HepG2 (cell line): ENCODE data around the gene CENPE. TPM values are rescaled to one million over a fixed set of nuclear protein-coding genes. Genes with fewer than 3 reads are reported as not detected.

Source experiments
- ATAC-seq: fragments of 200-7000 bp; cut with Tn5 transposase; 3 replicates; pipeline ENCODE4 v1.9.1; 2020; ENCODE audit warnings: mild to moderate bottlenecking, moderate library complexity
- BruUV-seq: library from RNA; stranded (reverse); fragments of 400-500 nt; replicated peaks from 2 replicates; lab custom pipeline; 2021; lab: Mats Ljungman, UMichigan
- CTCF ChIA-PET: fragments of 300-600 bp; formaldehyde crosslinking; extraction: SDS; loops from one replicate; lab custom pipeline; 2021; ENCODE audit warnings: low total read pairs, inconsistent platforms, low intra/inter-chr PET ratio; lab: Yijun Ruan, JAX
- POLR2A ChIA-PET: fragments of 350-600 bp; sonication (Branson Sonifier 250); formaldehyde crosslinking; loops from one replicate; lab custom pipeline; 2020; ENCODE audit warnings: antibody characterized with exemption, inconsistent platforms; lab: Yijun Ruan, JAX
- DNase-seq: peaks from one replicate; pipeline ENCODE4 v3.0.0-alpha.2; 2015; ENCODE audit warnings: low spot score
- FAIRE-seq: peaks from 3 replicates; lab custom pipeline; 2011; peaks lifted over from hg19 to GRCh38; lab: Jason Lieb, UNC
- H2AFZ ChIP-seq: one replicate; pipeline ENCODE4 v1.6.1; 2011; ENCODE audit warnings: low read length, inconsistent platforms
- H3K27ac ChIP-seq: fragments of 300-600 bp; 3 replicates; pipeline ENCODE4 v1.8.0; 2011; ENCODE audit warnings: mixed run types, mild to moderate bottlenecking, mixed read lengths, low read length, inconsistent platforms; ENCODE audit not compliant: insufficient read depth; ENCODE audit errors: extremely low read length
- H3K27me3 ChIP-seq, 2 experiments: fragments of 200-600 bp in 1 of 2; 2 replicates in 1 of 2; 3 replicates in 1 of 2; pipeline versions ENCODE4 v1.6.0 to v1.8.0; 2011; ENCODE audit warnings: low read length in 2 of 2, mild to moderate bottlenecking in 2 of 2, moderate library complexity in 2 of 2, inconsistent platforms in 1 of 2; ENCODE audit not compliant: insufficient read depth in 2 of 2, control insufficient read depth in 1 of 2
- H3K36me3 ChIP-seq, 2 experiments: fragments of 200-600 bp in 1 of 2; replicated peaks in 1 of 2; 2 replicates in 1 of 2; 3 replicates in 1 of 2; pipeline versions ENCODE4 v1.5.1 to v1.8.0; 2011; ENCODE audit warnings: low read length in 2 of 2, inconsistent platforms in 1 of 2; ENCODE audit not compliant: insufficient read depth in 2 of 2, control insufficient read depth in 1 of 2
- H3K4me1 ChIP-seq: 2 replicates; pipeline ENCODE4 v1.5.1; 2012; ENCODE audit warnings: low read length, inconsistent platforms; ENCODE audit not compliant: insufficient read depth
- H3K4me2 ChIP-seq: 2 replicates; pipeline ENCODE4 v1.6.0; 2011; ENCODE audit warnings: low read depth, low read length, inconsistent platforms
- H3K4me3 ChIP-seq, 3 experiments: fragments of 200-600 bp in 1 of 3; sonication (generic), shearing (Covaris generic) in 1 of 3; replicated peaks in 1 of 3; 2 replicates each; pipeline ENCODE4 v1.5.1; 2011 to 2016; ENCODE audit warnings: low read length in 3 of 3, inconsistent platforms in 2 of 3, low read depth in 2 of 3, mild to moderate bottlenecking in 2 of 3, control low read depth in 1 of 3, mixed read lengths in 1 of 3; ENCODE audit not compliant: insufficient read depth in 1 of 3
- H3K79me2 ChIP-seq: one replicate; pipeline ENCODE4 v1.6.1; 2011; ENCODE audit warnings: low read length, inconsistent platforms; ENCODE audit not compliant: insufficient read depth
- H3K9ac ChIP-seq: 2 replicates; pipeline ENCODE4 v1.6.0; 2011; ENCODE audit warnings: mild to moderate bottlenecking, low read depth, low read length, inconsistent platforms; ENCODE audit not compliant: insufficient read depth
- H3K9me3 ChIP-seq: 2 replicates; pipeline ENCODE4 v1.5.1; 2012; ENCODE audit warnings: mild to moderate bottlenecking, low read length
- H4K20me1 ChIP-seq: 2 replicates; pipeline ENCODE4 v1.6.0; 2011; ENCODE audit warnings: inconsistent platforms, mild to moderate bottlenecking, low read length, moderate library complexity; ENCODE audit not compliant: insufficient read depth
- AGO1 ChIP-seq: fragments of 200-400 bp; formaldehyde crosslinking; IDR thresholded peaks from 2 replicates; pipeline ENCODE4 v1.6.1; 2017; ENCODE audit warnings: mild to moderate bottlenecking, low read depth, low read length, moderate library complexity; ENCODE audit not compliant: poor library complexity, severe bottlenecking
- CC2D1A ChIP-seq: sonication (generic); formaldehyde crosslinking; IDR thresholded peaks from 2 replicates; pipeline ENCODE4 v1.8.1; 2023; ENCODE audit warnings: mild to moderate bottlenecking, missing genetic modification reagents
- DNMT1 ChIP-seq: sonication (generic); formaldehyde crosslinking; IDR thresholded peaks from 2 replicates; pipeline ENCODE4 v1.5.1; 2020; ENCODE audit warnings: mild to moderate bottlenecking, missing genetic modification reagents
- HNRNPK ChIP-seq: fragments of 200-400 bp; formaldehyde crosslinking; IDR thresholded peaks from 2 replicates; pipeline ENCODE4 v1.6.1; 2018; ENCODE audit warnings: low read length, low read depth, moderate library complexity, mild to moderate bottlenecking; ENCODE audit not compliant: poor library complexity, severe bottlenecking
- IKZF4 ChIP-seq: sonication (generic); formaldehyde crosslinking; IDR thresholded peaks from 2 replicates; pipeline ENCODE4 v1.5.1; 2020; ENCODE audit warnings: borderline replicate concordance, mild to moderate bottlenecking, low read depth, missing genetic modification reagents; ENCODE audit errors: not compliant biosample characterization
- NFAT5 ChIP-seq: sonication (generic); formaldehyde crosslinking; IDR thresholded peaks from 2 replicates; pipeline ENCODE4 v1.4.0; 2020; ENCODE audit warnings: missing genetic modification reagents
- PHF5A ChIP-seq: IDR thresholded peaks from one replicate; pipeline ENCODE4 v1.6.1; 2018; ENCODE audit warnings: low read depth, missing genetic modification reagents; ENCODE audit not compliant: unreplicated experiment
- RFXAP ChIP-seq: sonication (generic); formaldehyde crosslinking; IDR thresholded peaks from 2 replicates; pipeline ENCODE4 v1.4.0; 2020; ENCODE audit warnings: missing genetic modification reagents, borderline replicate concordance
- SATB2 ChIP-seq: sonication (generic); formaldehyde crosslinking; IDR thresholded peaks from 2 replicates; pipeline ENCODE4 v1.5.0; 2020; ENCODE audit warnings: missing genetic modification reagents
- STAG1 ChIP-seq: sonication (generic); formaldehyde crosslinking; IDR thresholded peaks from 2 replicates; pipeline ENCODE4 v1.4.0; 2020; ENCODE audit warnings: missing genetic modification reagents
- TBL1XR1 ChIP-seq: fragments of 150-350 bp; IDR thresholded peaks from 2 replicates; pipeline ENCODE4 v1.6.1; 2014; ENCODE audit warnings: borderline replicate concordance, low read length; ENCODE audit not compliant: partially characterized antibody
- TEF ChIP-seq: sonication (generic); formaldehyde crosslinking; IDR thresholded peaks from 2 replicates; pipeline ENCODE4 v1.5.0; 2020; ENCODE audit warnings: missing genetic modification reagents
- ZBTB39 ChIP-seq: sonication (generic); formaldehyde crosslinking; IDR thresholded peaks from 2 replicates; pipeline ENCODE4 v1.5.0; 2020; ENCODE audit warnings: missing genetic modification reagents
- ZNF207 ChIP-seq: fragments of 450-650 bp; IDR thresholded peaks from 2 replicates; pipeline ENCODE4 v1.6.1; 2016; ENCODE audit warnings: antibody characterized with exemption, borderline replicate concordance
- ZNF598 ChIP-seq: sonication (generic); formaldehyde crosslinking; IDR thresholded peaks from 2 replicates; pipeline ENCODE4 v1.5.1; 2020; ENCODE audit warnings: mild to moderate bottlenecking, missing genetic modification reagents, borderline replicate concordance
- ZNF629 ChIP-seq: sonication (generic); formaldehyde crosslinking; conservative IDR thresholded peaks from 2 replicates; pipeline ENCODE4 v1.5.0; 2020; ENCODE audit warnings: missing genetic modification reagents
- ZNF737 ChIP-seq: sonication (generic); formaldehyde crosslinking; IDR thresholded peaks from 2 replicates; pipeline ENCODE4 v1.5.0; 2020; ENCODE audit warnings: missing genetic modification reagents, mild to moderate bottlenecking, borderline replicate concordance
- WGBS: methylation state at CpG from one replicate; pipeline ENCODE4 v1.1.6; 2017; ENCODE audit warnings: low lambda C conversion rate; 5-methylcytosine and 5-hydroxymethylcytosine counted together
- in situ Hi-C: cut with HindIII; loops from 2 replicates; pipeline ENCODE4 v1.10.0; 2017; ENCODE audit warnings: low pct_unique_long_range_greater_than_20kb; ENCODE audit not compliant: extremely low pct_ligation_motif_present
- intact Hi-C: fragments of 100-400 bp; cut with micrococcal nuclease; formaldehyde crosslinking; loops from one replicate; pipeline ENCODE4 v1.10.0; 2022; ENCODE audit not compliant: unreplicated experiment
- polyA plus RNA-seq, 8 experiments: library from polyadenylated mRNA; depleted of rRNA in 3 of 8; stranded (reverse) in 7 of 8; unstranded in 1 of 8; fragments of >200 nt; fragmentation: Illumina TruSeq in 4 of 8; extraction: Trizol in 4 of 8; gene quantifications; 2 replicates each; pipeline versions ENCODE4 v1.2.1 to v1.2.3, GENCODE V29; 2011 to 2016; ENCODE audit warnings: low read depth in 4 of 8, missing spikeins in 1 of 8, mixed read lengths in 1 of 8; ENCODE audit not compliant: insufficient read depth in 1 of 8
- total RNA-seq, 5 experiments: library from RNA; depleted of rRNA; stranded (reverse); fragments of >200 nt; fragmentation: Illumina TruSeq; extraction: Trizol; gene quantifications; 2 replicates each; pipeline ENCODE4 v1.2.3, GENCODE V29; 2016; ENCODE audit warnings: low read depth in 1 of 5

CENPE gene
- total and polyA plus RNA-seq, 2 of the 13 experiments (the other 11 are each of a cell fraction or from before 2014, with no cell fraction given), result 2.1 to 19.8 TPM

GRCh38 chr4:103118166-103118565 lies 80.0 kb downstream of the CENPE start:
- Histone ChIP-seq H3K79me2 (no peaks in the 10 kb centered on the region), H3K9ac (no peak overlapping the region), H3K27me3 (no peaks in the 10 kb centered on the region), H3K4me2 (no peak overlapping the region), H3K4me1 (no peaks in the 10 kb centered on the region), H3K27ac (no peak overlapping the region), H3K9me3 (no peaks in the 10 kb centered on the region), H4K20me1 (no peaks in the 10 kb centered on the region), H3K36me3 (peaks cover 0 to 9% of the 10 kb centered on the region in 2 experiments; a peak in 1 of 5 replicates), H3K4me3 (no peak overlapping the region), H2AFZ (no peak overlapping the region)
- WGBS, result 95% methylated on average over 1 of the region's 1 CpG
- in situ Hi-C loops (no loop called here), intact Hi-C loops (no loop called here)
- no TSS peak for BruUV-seq
- no peak for ATAC-seq
- ChIA-PET CTCF (no interaction called here), POLR2A (no interaction called here)
- FAIRE-seq, result no peak
- no peak for DNase-seq
- no peak for TF ChIP-seq STAG1 (CRISPR knock-in tag)
- no peak for TF ChIP-seq ZNF598 (CRISPR knock-in tag)
- TF ChIP-seq AGO1, result no peak
- TF ChIP-seq SATB2 (CRISPR knock-in tag), result no peak
- TF ChIP-seq PHF5A (CRISPR knock-in tag), result no peak
- no peak for TF ChIP-seq ZNF629 (CRISPR knock-in tag)
- no peak for TF ChIP-seq TBL1XR1
- TF ChIP-seq NFAT5 (CRISPR knock-in tag), result no peak
- TF ChIP-seq ZNF207, result no peak
- no peak for TF ChIP-seq RFXAP (CRISPR knock-in tag)
- no peak for TF ChIP-seq CC2D1A (CRISPR knock-in tag)
- no peak for TF ChIP-seq TEF (CRISPR knock-in tag)
- TF ChIP-seq IKZF4 (CRISPR knock-in tag), result no peak
- no peak for TF ChIP-seq HNRNPK
- TF ChIP-seq ZNF737 (CRISPR knock-in tag), result no peak
- no peak for TF ChIP-seq ZBTB39 (CRISPR knock-in tag)
- no peak for TF ChIP-seq DNMT1 (CRISPR knock-in tag)
